Testis (tissue), 5 donors: Measurements from ENCODE around the gene PCNX1. TPM values are rescaled to one million over a fixed set of nuclear protein-coding genes. Genes with fewer than 3 reads are reported as not detected.
A peak's percentile ranks its signal among the peaks of the same experiment; 100 is the strongest.
"Not testable (repeated sequence)": the region's sequence is repeated elsewhere in the genome, so short reads cannot be mapped to it uniquely, and the experiment has no call there.

Experiments used
- DNase-seq: peaks from one replicate; pipeline ENCODE4 v3.0.0-alpha.2; 2019
- H3K27ac ChIP-seq, 2 donors: fragments of 200-600 bp; sonication (generic); one replicate each; pipeline ENCODE4 v1.5.1; 2019
- H3K27me3 ChIP-seq: fragments of 200-600 bp; sonication (generic); one replicate; pipeline ENCODE4 v1.5.1; 2019
- H3K36me3 ChIP-seq: fragments of 200-600 bp; sonication (generic); one replicate; pipeline ENCODE4 v1.5.1; 2017; ENCODE audit warnings: low read depth; ENCODE audit errors: missing control alignments
- H3K4me1 ChIP-seq: fragments of 200-600 bp; sonication (generic); one replicate; pipeline ENCODE4 v1.5.1; 2019
- H3K4me3 ChIP-seq, 2 donors: fragments of 200-600 bp; sonication (generic); one replicate each; pipeline ENCODE4 v1.5.1; 2017 to 2019
- H3K9me3 ChIP-seq: fragments of 200-600 bp; sonication (generic); one replicate; pipeline ENCODE4 v1.5.1; 2017
- POLR2A ChIP-seq: fragments of 450-650 bp; IDR thresholded peaks from one replicate; pipeline ENCODE4 v1.6.1; 2017; ENCODE audit warnings: antibody characterized with exemption, mild to moderate bottlenecking, moderate library complexity
- WGBS, 2 donors: methylation state at CpG; one replicate each; pipeline ENCODE4 v1.1.5; 2018; 5-methylcytosine and 5-hydroxymethylcytosine counted together
- intact Hi-C: fragments of 100-400 bp; cut with DNase I; formaldehyde crosslinking; loops from one replicate; pipeline ENCODE4 v1.15.1; 2023; ENCODE audit warnings: low total_unique reads
- long read RNA-seq, 2 donors: transcript quantifications; one replicate each; lab custom pipeline, GENCODE V29; 2026
- polyA plus RNA-seq: library from polyadenylated mRNA; stranded (reverse); fragments of 350-450 nt; fragmentation: Illumina TruSeq; extraction: RNeasy Lipid Tissue Mini Kit (QIAGEN cat#74804); gene quantifications from one replicate; pipeline ENCODE4 v1.2.3, GENCODE V29; 2014; ENCODE audit warnings: low read depth, low replicate concordance; ENCODE audit not compliant: insufficient read depth
- total RNA-seq, 2 donors: library from RNA; depleted of rRNA; stranded (reverse); fragments of >200 nt; gene quantifications; one replicate each; pipeline ENCODE4 v1.2.3, GENCODE V29; 2016
- TF ChIP-seq, protein P1 (sequence below), 3 experiments: fragments of 450-650 bp in 2 of 3; fragments of 200-600 bp in 1 of 3; sonication (generic) in 1 of 3; IDR thresholded peaks; one replicate each; pipeline ENCODE4 v1.5.1; 2016 to 2019; ENCODE audit warnings: antibody characterized with exemption in 3 of 3, mild to moderate bottlenecking in 2 of 3, moderate library complexity in 1 of 3

PCNX1 gene
- total RNA-seq (100 to 1,000 TPM; 105 to 123 TPM), polyA plus RNA-seq (70.9 TPM)
- long read RNA-seq, donor 1, full-length matches to known transcripts: 1 of 25 reads
- long read RNA-seq, donor 1, partial matches to known transcripts: 24 of 25 reads
- long read RNA-seq, donor 1, other reads (novel, unspliced or antisense): 0 of 25 reads
- long read RNA-seq, donor 2, partial matches to known transcripts: 7 of 7 reads
- long read RNA-seq, donor 2, other reads (novel, unspliced or antisense): 0 of 7 reads

DNA sequence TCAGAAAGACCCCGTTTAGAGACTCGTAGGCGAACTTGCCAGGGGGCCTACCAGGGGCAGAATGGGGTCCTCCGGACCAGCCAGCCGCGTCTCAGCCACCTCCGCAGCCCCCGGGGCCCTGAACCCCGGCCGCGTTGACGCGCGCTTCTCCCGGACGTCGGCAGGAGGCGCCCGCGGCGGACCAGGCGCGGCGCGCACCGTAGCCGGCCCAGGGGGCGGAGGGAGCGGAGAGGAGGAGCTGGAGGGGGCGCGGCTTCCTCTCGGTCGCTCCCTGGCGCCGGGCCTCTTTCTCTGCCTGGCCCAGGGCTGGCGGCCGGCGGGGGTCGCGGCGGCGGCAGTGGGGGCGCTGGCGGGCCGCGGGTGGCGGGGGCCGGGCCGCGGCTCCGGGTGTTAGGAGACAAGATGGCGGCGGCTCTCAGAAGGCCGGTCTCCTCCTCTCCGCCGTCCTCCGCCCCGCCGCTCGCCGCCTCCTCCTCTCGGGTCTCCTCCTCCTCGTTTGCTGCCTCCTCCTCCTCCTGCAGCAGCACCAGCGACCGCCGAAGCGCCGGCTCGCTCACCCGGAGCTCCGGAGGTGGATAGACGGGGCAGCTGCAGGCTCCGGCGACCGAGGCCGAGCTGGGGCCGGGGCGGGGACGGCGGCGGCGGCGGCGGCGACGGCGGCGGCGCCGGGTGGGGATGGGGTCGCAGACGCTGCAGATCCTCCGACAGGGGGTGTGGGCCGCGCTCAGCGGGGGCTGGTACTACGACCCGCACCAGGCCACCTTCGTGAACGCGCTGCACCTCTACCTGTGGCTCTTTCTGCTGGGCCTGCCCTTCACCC, at the start of gene PCNX1:
Gene PCNX1 (plus strand): TSS at position 284 of the 820 bp plus-strand sequence. CDS start 392 bp downstream, at position 676.
- H3K4me1 ChIP-seq: peaks cover 12% of the 10 kb centered on the region
- intact Hi-C loops: no loop called here
- WGBS, 2 donors: 0% methylated on average over 1 to 59 of the region's 101 CpGs

DNA sequence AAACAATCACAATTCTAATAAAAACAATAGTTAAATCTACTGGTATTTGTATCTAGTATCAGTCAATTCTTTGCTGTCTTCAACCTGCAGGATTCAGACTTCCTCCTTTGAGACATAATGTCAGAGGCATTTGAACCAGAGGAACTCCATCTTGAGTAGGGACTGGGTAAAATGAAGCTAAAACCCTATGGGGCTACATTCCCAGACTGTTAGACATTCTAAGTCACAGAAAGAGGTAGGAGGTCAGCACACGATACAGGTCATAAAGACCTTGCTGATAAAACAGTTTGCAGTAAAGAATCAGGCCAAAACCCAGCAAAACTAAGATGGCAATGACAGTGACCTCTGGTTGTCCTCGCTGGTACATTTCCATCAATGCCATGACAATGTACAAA, 49.8 kb upstream of the PCNX1 start:
- H3K4me1 ChIP-seq: no peaks in the 10 kb centered on the region
- no peaks in the 10 kb centered on the region for H3K9me3 ChIP-seq
- H3K27ac ChIP-seq: no peak overlapping the region
- H3K36me3 ChIP-seq: no peaks in the 10 kb centered on the region
- intact Hi-C loops: no loop called here
- DNase-seq: no peak
- H3K4me3 ChIP-seq: no peak overlapping the region
- 84 to 93% methylated on average over 2 of the region's 2 CpGs for WGBS, 2 donors
- TF ChIP-seq, protein P1, sequence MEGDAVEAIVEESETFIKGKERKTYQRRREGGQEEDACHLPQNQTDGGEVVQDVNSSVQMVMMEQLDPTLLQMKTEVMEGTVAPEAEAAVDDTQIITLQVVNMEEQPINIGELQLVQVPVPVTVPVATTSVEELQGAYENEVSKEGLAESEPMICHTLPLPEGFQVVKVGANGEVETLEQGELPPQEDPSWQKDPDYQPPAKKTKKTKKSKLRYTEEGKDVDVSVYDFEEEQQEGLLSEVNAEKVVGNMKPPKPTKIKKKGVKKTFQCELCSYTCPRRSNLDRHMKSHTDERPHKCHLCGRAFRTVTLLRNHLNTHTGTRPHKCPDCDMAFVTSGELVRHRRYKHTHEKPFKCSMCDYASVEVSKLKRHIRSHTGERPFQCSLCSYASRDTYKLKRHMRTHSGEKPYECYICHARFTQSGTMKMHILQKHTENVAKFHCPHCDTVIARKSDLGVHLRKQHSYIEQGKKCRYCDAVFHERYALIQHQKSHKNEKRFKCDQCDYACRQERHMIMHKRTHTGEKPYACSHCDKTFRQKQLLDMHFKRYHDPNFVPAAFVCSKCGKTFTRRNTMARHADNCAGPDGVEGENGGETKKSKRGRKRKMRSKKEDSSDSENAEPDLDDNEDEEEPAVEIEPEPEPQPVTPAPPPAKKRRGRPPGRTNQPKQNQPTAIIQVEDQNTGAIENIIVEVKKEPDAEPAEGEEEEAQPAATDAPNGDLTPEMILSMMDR (IDR thresholded peaks at IDR 0.05): no peak
- no peak for TF ChIP-seq POLR2A
- no peaks in the 10 kb centered on the region for H3K27me3 ChIP-seq

More for the DNA sequence above, at the start of gene PCNX1:
- DNase-seq: peak; percentile 93
- peak within 1 kb of the TSS; percentile 96 to 98 for H3K4me3 ChIP-seq
- no peaks in the 10 kb centered on the region for H3K27me3 ChIP-seq
- H3K27ac ChIP-seq: peak within 1 kb of the TSS; percentile 98
- TF ChIP-seq POLR2A: no peak
- TF ChIP-seq, protein P1 (IDR thresholded peaks at IDR 0.05): peak; percentile 88 to 90 (median 90)
- no peaks in the 10 kb centered on the region for H3K9me3 ChIP-seq
- no peaks in the 10 kb centered on the region for H3K36me3 ChIP-seq

DNA sequence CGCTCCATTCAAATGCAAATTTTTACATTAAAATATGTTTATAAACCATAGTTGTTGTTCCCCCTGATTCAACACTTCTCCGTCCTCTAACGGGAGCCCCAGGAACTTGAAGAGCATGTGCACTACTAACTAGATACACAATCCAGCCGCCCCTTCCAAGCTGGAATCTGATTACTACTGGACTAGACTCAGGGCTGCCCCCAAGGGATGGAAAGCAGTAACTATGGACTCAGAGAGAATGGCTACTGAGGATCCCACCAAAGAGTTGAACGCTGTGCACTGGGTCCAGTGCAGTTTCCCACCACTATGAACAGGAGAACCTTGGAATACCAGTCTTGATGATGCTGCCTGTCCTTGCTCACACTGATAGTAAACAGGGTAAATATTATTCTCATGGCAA, 48.6 kb upstream of the PCNX1 start:
- Histone ChIP-seq H3K4me3 (no peak overlapping the region), H3K27me3 (no peaks in the 10 kb centered on the region), H3K36me3 (no peaks in the 10 kb centered on the region), H3K27ac (no peak overlapping the region), H3K9me3 (no peaks in the 10 kb centered on the region), H3K4me1 (no peaks in the 10 kb centered on the region)
- WGBS, 2 donors: 87 to 92% methylated on average over 5 of the region's 5 CpGs
- DNase-seq: no peak
- intact Hi-C loops: no loop called here
- TF ChIP-seq, protein P1 (IDR thresholded peaks at IDR 0.05): no peak
- TF ChIP-seq POLR2A: no peak

DNA sequence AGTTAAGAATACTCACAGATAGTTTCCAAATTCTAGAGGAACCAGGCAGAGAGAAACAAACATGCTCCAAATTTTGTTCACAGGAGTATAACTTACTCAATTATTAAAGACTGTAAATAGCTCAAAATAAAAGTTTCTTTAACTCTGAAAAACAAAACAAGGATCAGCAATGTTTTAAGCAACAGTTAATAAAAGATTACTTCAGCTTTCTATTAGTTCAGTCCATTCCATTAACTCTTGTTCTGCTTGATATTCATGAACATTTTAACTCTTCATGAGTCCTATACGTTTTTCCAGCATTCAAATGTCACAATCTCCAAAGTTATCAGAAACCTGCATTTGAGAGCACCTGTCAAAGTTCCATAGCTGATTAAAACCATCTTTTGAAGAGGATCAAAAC, 40.3 kb upstream of the PCNX1 start:
- H3K36me3 ChIP-seq, DNase-seq, H3K27me3 ChIP-seq, H3K4me1 ChIP-seq, H3K9me3 ChIP-seq, intact Hi-C loops, H3K27ac ChIP-seq, H3K4me3 ChIP-seq: not testable (repeated sequence)
- WGBS, 2 donors: 76 to 93% methylated on average over 1 of the region's 1 CpG

DNA sequence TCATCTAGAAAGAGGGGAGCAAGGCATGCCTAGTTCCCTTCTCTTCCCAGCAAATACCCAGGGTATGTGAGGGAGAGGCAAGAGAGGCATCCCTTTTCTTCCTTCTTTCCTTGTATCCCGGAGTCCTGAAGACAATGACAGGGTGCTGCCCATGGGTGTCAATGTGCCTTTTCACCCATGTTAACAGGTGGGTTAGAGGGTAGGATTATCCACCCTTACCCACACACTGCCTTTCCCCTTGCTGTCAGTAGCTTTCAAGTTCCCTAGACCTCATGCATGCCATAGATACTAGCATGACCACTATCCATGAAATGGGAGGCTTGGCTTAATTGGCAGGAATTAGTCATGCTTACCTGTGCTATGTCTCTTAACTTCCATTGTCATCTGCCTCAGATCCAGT, 36.3 kb upstream of the PCNX1 start:
- no peaks in the 10 kb centered on the region for H3K36me3 ChIP-seq
- intact Hi-C loops: no loop called here
- 91 to 100% methylated on average over 1 of the region's 1 CpG for WGBS, 2 donors
- DNase-seq: no peak
- no peak overlapping the region for H3K27ac ChIP-seq
- no peak overlapping the region for H3K4me3 ChIP-seq
- no peaks in the 10 kb centered on the region for H3K4me1 ChIP-seq
- no peaks in the 10 kb centered on the region for H3K27me3 ChIP-seq
- TF ChIP-seq POLR2A: no peak
- TF ChIP-seq, protein P1 (IDR thresholded peaks at IDR 0.05): no peak
- H3K9me3 ChIP-seq: no peaks in the 10 kb centered on the region
